DOHH2 (cell line): Measurements from ENCODE around the gene VRK2.

Source experiments
- CTCF ChIP-seq: fragments of 200-600 bp; sonication (generic); IDR thresholded peaks from one replicate; pipeline ENCODE4 v1.5.1; 2014; ENCODE audit warnings: antibody characterized with exemption, mild to moderate bottlenecking, low read depth, low read length; ENCODE audit not compliant: poor library complexity, severe bottlenecking
- EZH2phosphoT487 ChIP-seq: fragments of 200-600 bp; sonication (generic); IDR thresholded peaks from 2 replicates; pipeline ENCODE4 v1.6.1; 2017; ENCODE audit warnings: borderline replicate concordance, mild to moderate bottlenecking, antibody characterized with exemption, low read length, moderate library complexity, mixed read lengths

GRCh38 chr2:58180635-58181034 lies 134.0 kb downstream of the VRK2 start:
- TF ChIP-seq CTCF (no peak), EZH2phosphoT487 (no peak)
